Right lobe of liver (tissue), 6 donors: ENCODE measurements around the gene DIS3L2. TPM values are rescaled to one million over a fixed set of nuclear protein-coding genes. Genes with fewer than 3 reads are reported as not detected.

Source experiments
- ATAC-seq, 4 donors: fragments of 200-7000 bp; cut with Tn5 transposase; one replicate each; pipeline ENCODE4 v1.9.1; 2020; ENCODE audit warnings: mild to moderate bottlenecking in 4 of 4, moderate library complexity in 4 of 4
- DNase-seq, 3 donors: peaks; one replicate each; pipeline ENCODE4 v3.0.0-alpha.2; 2020
- H3K27ac ChIP-seq, 3 donors: fragments of 200-600 bp; one replicate each; pipeline ENCODE4 v1.8.0; 2022
- H3K27me3 ChIP-seq, 2 donors: fragments of 200-600 bp; one replicate each; pipeline ENCODE4 v1.8.0; 2022
- H3K36me3 ChIP-seq, 4 donors: fragments of 200-600 bp; sonication (generic) in 1 of 4; one replicate each; pipeline versions ENCODE4 v1.5.1 to v1.8.0; 2017 to 2022; ENCODE audit warnings: control low read depth in 1 of 4
- H3K4me1 ChIP-seq, 4 donors: fragments of 200-600 bp; sonication (generic) in 1 of 4; one replicate each; pipeline versions ENCODE4 v1.5.1 to v1.8.0; 2017 to 2022; ENCODE audit warnings: control low read depth in 1 of 4
- H3K4me3 ChIP-seq, 3 donors: fragments of 200-600 bp; one replicate each; pipeline ENCODE4 v1.8.0; 2022
- H3K9me3 ChIP-seq, 4 donors: fragments of 200-600 bp; sonication (generic) in 1 of 4; one replicate each; pipeline versions ENCODE4 v1.5.1 to v1.8.0; 2017 to 2022; ENCODE audit warnings: control low read depth in 1 of 4
- POLR2A ChIP-seq: fragments of 450-650 bp; IDR thresholded peaks from one replicate; pipeline ENCODE4 v1.6.1; 2017; ENCODE audit warnings: antibody characterized with exemption, mild to moderate bottlenecking
- WGBS: methylation state at CpG from one replicate; pipeline ENCODE4 v1.1.6; 2018; ENCODE audit warnings: low coverage, low lambda C conversion rate; ENCODE audit not compliant: insufficient coverage; ENCODE audit errors: missing lambda C conversion rate; 5-methylcytosine and 5-hydroxymethylcytosine counted together
- intact Hi-C, 2 donors: fragments of 100-400 bp; cut with DNase I; formaldehyde crosslinking; loops; one replicate each; pipeline versions ENCODE4 v1.11.2 to v1.14.1; 2022
- total RNA-seq, 6 experiments: library from RNA; depleted of rRNA in 2 of 6; stranded (reverse); fragments of >200 nt in 2 of 6; fragmentation: NEBNext Ultra II Directional in 3 of 6; extraction: Animal tissue kit (Norgen Biotek cat#: 25700) in 3 of 6; gene quantifications; one replicate each; pipeline versions ENCODE4 v1.1.0 to v1.2.4, GENCODE V29; 2016 to 2023
- TF ChIP-seq, protein P1 (sequence below), 4 donors: fragments of 200-600 bp in 3 of 4; fragments of 450-650 bp in 1 of 4; IDR thresholded peaks; one replicate each; pipeline versions ENCODE4 v1.5.1 to v1.8.0; 2016 to 2022; ENCODE audit warnings: antibody characterized with exemption in 4 of 4, mild to moderate bottlenecking in 2 of 4
- donor health status: DM: no; HTN: yes; CAD: no.
- donor health status: DM: no; HTN: no; CAD: no.
- donor health status: DM: no; HTN: no; CAD: no.
- donor health status: DM: no; HTN: yes; CAD: no.
- donor health status: DM: no; HTN: yes; CAD: no.

DIS3L2 gene
- total RNA-seq, 6 experiments from 2014 or later: 8.1 to 22.3 (median 16.7) TPM

DNA sequence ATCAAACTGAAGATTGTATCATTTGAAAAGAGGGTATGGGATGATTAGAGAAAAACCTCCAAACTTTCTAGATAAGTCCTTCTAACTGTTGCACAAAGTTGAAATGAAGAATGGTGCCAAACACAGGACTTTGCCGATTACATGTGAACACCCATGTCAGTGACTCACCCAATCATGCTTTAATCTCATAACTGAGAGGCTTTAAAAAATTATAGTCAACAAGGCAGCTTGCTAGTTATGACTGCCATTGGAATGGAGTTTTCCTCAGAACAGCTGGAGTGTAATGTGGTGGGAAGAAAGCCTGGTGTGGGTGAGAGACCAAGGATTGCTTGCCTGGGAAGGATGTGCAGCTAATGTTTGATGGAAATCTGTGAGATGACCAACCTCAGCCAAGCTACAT is 318.8 kb downstream of the DIS3L2 start:
- no peaks in the 10 kb centered on the region for H3K36me3 ChIP-seq
- no peak for DNase-seq
- no peak for ATAC-seq
- no peaks in the 10 kb centered on the region for H3K9me3 ChIP-seq
- no peak overlapping the region for H3K27ac ChIP-seq
- no peaks in the 10 kb centered on the region for H3K27me3 ChIP-seq
- H3K4me3 ChIP-seq: no peak overlapping the region
- no peak for TF ChIP-seq POLR2A
- TF ChIP-seq, protein P1, sequence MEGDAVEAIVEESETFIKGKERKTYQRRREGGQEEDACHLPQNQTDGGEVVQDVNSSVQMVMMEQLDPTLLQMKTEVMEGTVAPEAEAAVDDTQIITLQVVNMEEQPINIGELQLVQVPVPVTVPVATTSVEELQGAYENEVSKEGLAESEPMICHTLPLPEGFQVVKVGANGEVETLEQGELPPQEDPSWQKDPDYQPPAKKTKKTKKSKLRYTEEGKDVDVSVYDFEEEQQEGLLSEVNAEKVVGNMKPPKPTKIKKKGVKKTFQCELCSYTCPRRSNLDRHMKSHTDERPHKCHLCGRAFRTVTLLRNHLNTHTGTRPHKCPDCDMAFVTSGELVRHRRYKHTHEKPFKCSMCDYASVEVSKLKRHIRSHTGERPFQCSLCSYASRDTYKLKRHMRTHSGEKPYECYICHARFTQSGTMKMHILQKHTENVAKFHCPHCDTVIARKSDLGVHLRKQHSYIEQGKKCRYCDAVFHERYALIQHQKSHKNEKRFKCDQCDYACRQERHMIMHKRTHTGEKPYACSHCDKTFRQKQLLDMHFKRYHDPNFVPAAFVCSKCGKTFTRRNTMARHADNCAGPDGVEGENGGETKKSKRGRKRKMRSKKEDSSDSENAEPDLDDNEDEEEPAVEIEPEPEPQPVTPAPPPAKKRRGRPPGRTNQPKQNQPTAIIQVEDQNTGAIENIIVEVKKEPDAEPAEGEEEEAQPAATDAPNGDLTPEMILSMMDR (IDR thresholded peaks at IDR 0.05): no peak
- WGBS: 100% methylated on average over 1 of the region's 1 CpG
- intact Hi-C loops: no loop called here
- H3K4me1 ChIP-seq: no peaks in the 10 kb centered on the region

DNA sequence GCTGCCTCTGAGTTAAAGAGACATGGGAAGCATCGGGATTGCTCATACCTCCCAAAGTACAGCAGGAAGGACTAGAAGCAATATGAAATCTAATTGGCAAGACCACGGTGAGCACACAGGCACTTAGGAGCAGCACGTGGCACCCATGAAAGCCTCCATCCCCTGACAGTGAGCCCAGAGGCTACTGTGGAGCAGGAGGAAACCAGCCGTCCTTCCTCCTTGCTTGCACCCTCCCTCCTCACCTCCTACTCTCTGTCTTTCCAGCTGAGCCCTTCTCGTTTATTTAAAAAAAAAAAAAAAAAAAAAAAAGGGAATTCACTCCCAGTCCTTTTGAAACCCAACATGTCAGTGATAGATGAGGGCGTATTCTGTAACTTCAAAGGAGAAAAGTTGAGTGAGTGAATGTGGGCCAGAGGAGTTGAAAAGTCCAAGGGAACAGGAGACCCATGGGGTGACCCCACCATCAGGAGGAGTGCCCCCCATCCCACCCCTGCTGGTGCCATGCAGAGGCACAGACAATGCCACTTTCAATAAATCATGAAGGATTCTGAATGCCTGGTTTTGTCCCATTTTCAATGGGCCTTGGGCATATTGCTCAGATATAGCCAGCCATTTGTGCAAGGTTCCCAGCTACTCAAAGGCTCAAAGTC is 320.5 kb downstream of the DIS3L2 start:
- no peaks in the 10 kb centered on the region for H3K27me3 ChIP-seq
- no peaks in the 10 kb centered on the region for H3K9me3 ChIP-seq
- ATAC-seq (no peak), DNase-seq (no peak)
- intact Hi-C loops: no loop called here
- H3K4me1 ChIP-seq: no peaks in the 10 kb centered on the region
- no peak overlapping the region for H3K4me3 ChIP-seq
- TF ChIP-seq, protein P1 (IDR thresholded peaks at IDR 0.05): no peak
- no peak for TF ChIP-seq POLR2A
- H3K36me3 ChIP-seq: no peaks in the 10 kb centered on the region
- 52% methylated on average over 3 of the region's 6 CpGs for WGBS
- no peak overlapping the region for H3K27ac ChIP-seq

DNA sequence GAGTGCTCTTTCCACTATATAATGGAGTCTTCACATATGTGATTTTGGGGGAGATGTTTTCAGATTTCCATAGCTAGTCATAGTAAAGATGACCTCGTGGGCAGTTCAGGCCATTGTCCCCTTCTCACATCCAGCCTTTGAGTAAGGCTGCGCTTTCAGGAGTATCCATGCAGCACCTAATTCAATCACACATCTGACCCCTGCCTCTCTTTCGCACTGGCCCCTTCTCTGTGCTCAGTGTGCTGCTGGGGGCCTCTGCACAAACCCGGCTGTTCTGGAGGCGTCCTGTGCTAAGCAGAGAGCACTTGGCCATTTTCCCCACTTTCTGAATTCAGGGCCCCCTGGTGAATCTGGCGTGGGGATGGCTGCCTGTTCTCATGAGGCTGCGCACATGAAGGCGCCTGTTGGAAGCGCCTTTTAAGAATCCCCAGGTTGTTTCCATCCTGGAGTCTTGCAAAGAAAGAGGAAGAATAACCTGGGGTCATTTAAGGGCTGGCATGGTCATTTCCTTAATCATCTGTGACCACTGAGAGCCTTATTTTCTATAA is 321.1 kb downstream of the DIS3L2 start:
- H3K27me3 ChIP-seq: no peaks in the 10 kb centered on the region
- H3K36me3 ChIP-seq: no peaks in the 10 kb centered on the region
- TF ChIP-seq POLR2A: no peak
- TF ChIP-seq, protein P1 (IDR thresholded peaks at IDR 0.05): no peak
- no peak overlapping the region for H3K27ac ChIP-seq
- intact Hi-C loops: no loop called here
- ATAC-seq: no peak
- WGBS: 89% methylated on average over 5 of the region's 9 CpGs
- no peaks in the 10 kb centered on the region for H3K4me1 ChIP-seq
- no peaks in the 10 kb centered on the region for H3K9me3 ChIP-seq
- DNase-seq: no peak
- H3K4me3 ChIP-seq: no peak overlapping the region

DNA sequence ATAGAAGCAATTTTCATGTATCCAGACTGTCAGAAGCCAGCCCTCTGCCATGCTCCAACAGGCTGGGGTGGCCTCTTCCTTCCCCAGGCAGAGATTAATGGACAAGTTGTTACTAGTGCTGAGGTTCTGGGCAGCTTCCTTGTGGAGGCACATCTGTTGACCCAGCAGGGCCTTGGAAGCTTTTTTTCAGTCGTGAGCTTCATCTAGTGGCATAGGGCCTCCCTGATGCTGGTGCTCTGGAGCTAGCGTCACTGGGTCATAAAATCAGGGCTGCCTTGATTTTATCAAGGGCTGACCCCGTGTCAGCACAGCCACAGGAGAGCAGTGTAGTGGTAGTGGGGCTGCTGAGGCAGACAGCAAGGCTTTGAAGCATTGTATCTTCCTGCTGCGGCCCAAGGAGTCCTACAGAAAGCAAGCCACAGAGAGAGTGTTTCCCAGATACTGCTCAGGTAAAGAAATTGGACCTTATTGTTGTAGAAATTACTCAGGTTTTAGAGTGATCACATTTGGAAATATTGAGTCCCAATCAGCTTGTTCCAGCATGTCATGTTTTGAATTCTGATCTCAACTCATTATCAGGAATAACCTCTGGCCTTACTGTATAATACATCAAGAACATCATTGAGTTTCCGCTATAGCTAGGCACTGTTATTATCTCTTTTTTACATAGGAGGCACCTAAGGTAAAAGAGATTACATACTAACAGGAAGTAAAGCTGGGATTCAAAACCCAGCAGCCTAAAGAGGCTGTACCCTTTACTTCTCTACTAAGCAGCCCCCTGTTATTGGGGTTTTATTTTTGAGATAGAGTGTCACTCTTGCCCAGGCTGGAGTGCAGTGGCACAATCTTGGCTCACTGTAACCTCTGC is 324.7 kb downstream of the DIS3L2 start:
- Histone ChIP-seq H3K4me1 (no peaks in the 10 kb centered on the region), H3K27ac (no peak overlapping the region), H3K36me3 (no peaks in the 10 kb centered on the region), H3K4me3 (no peak overlapping the region), H3K9me3 (no peaks in the 10 kb centered on the region), H3K27me3 (no peaks in the 10 kb centered on the region)
- WGBS: 93% methylated on average over 4 of the region's 5 CpGs
- intact Hi-C loops: no loop called here
- ATAC-seq: no peak
- no peak for DNase-seq
- TF ChIP-seq POLR2A: no peak
- TF ChIP-seq, protein P1 (IDR thresholded peaks at IDR 0.05): no peak
